IMR-90 (cell line): Measurements from ENCODE around the gene ZCCHC24. TPM values are rescaled to one million over a fixed set of nuclear protein-coding genes. Genes with fewer than 3 reads are reported as not detected.

Experiments used
- ATAC-seq: fragments of 200-7000 bp; cut with Tn5 transposase; 2 replicates; pipeline ENCODE4 v1.9.1; 2020; ENCODE audit warnings: low read depth, mild to moderate bottlenecking, moderate library complexity
- BruUV-seq: library from RNA; stranded (reverse); fragments of 400-500 nt; replicated peaks from 2 replicates; lab custom pipeline; 2021; lab: Mats Ljungman, UMichigan
- CTCF ChIA-PET: fragments of 300-600 bp; formaldehyde crosslinking; extraction: SDS; loops from one replicate; lab custom pipeline; 2021; ENCODE audit warnings: antibody characterized with exemption; lab: Yijun Ruan, JAX
- POLR2A ChIA-PET: fragments of 300-600 bp; sonication (Branson Sonifier 250); formaldehyde crosslinking; loops from one replicate; lab custom pipeline; 2022; ENCODE audit warnings: antibody characterized with exemption; ENCODE audit not compliant: unreplicated experiment; lab: Charles Lee
- DNase-seq: peaks from one replicate; pipeline ENCODE4 v3.0.0; 2013
- H2AFZ ChIP-seq: replicated peaks from 2 replicates; pipeline ENCODE3; 2013; ENCODE audit warnings: low read length, mild to moderate bottlenecking; ENCODE audit not compliant: poor library complexity
- H2AK5ac ChIP-seq: 2 replicates; pipeline ENCODE4 v1.6.1; 2013; ENCODE audit warnings: low read depth, low read length, inconsistent platforms
- H2AK9ac ChIP-seq: replicated peaks from 2 replicates; pipeline ENCODE3; 2013; ENCODE audit warnings: mild to moderate bottlenecking, low read depth, low read length, moderate library complexity; ENCODE audit not compliant: poor library complexity
- H2BK120ac ChIP-seq: 2 replicates; pipeline ENCODE4 v1.6.1; 2013; ENCODE audit warnings: low read depth, low read length, inconsistent platforms
- H2BK15ac ChIP-seq: 3 replicates; pipeline ENCODE4 v1.6.1; 2013; ENCODE audit warnings: low read depth, low read length, inconsistent platforms
- H2BK20ac ChIP-seq: 2 replicates; pipeline ENCODE4 v1.6.1; 2013; ENCODE audit warnings: low read depth, mild to moderate bottlenecking, inconsistent platforms, low read length, moderate library complexity
- H2BK5ac ChIP-seq: 2 replicates; pipeline ENCODE4 v1.6.1; 2013; ENCODE audit warnings: mild to moderate bottlenecking, low read depth, low read length, inconsistent platforms; ENCODE audit not compliant: poor library complexity, severe bottlenecking
- H3K14ac ChIP-seq: replicated peaks from 2 replicates; pipeline ENCODE4 v1.6.1; 2013; ENCODE audit warnings: low read depth, low read length, inconsistent platforms
- H3K18ac ChIP-seq: 2 replicates; pipeline ENCODE4 v1.6.1; 2013; ENCODE audit warnings: low read depth, low read length, control low read depth
- H3K23ac ChIP-seq: 2 replicates; pipeline ENCODE4 v1.6.1; 2013; ENCODE audit warnings: low read depth, low read length, inconsistent platforms
- H3K27ac ChIP-seq: 2 replicates; pipeline ENCODE4 v1.5.1; 2013; ENCODE audit warnings: mild to moderate bottlenecking, control low read depth, low read length; ENCODE audit not compliant: insufficient read depth
- H3K27me3 ChIP-seq: 2 replicates; pipeline ENCODE4 v1.6.1; 2013; ENCODE audit warnings: low read length; ENCODE audit not compliant: control insufficient read depth, insufficient read depth
- H3K36me3 ChIP-seq: 2 replicates; pipeline ENCODE4 v1.6.1; 2013; ENCODE audit warnings: low read length, mixed read lengths; ENCODE audit not compliant: control insufficient read depth, insufficient read depth
- H3K4ac ChIP-seq: 2 replicates; pipeline ENCODE4 v1.6.1; 2013; ENCODE audit warnings: low read depth, low read length, inconsistent platforms
- H3K4me1 ChIP-seq: 2 replicates; pipeline ENCODE4 v1.6.1; 2013; ENCODE audit warnings: low read length, mixed read lengths; ENCODE audit not compliant: control insufficient read depth, insufficient read depth
- H3K4me2 ChIP-seq: 2 replicates; pipeline ENCODE4 v1.6.1; 2013; ENCODE audit warnings: low read depth, mild to moderate bottlenecking, control low read depth, low read length, moderate library complexity
- H3K4me3 ChIP-seq: 2 replicates; pipeline ENCODE4 v1.5.1; 2013; ENCODE audit warnings: low read depth, mild to moderate bottlenecking, control low read depth, low read length, moderate library complexity; ENCODE audit not compliant: insufficient read depth
- H3K56ac ChIP-seq: 2 replicates; pipeline ENCODE4 v1.6.1; 2013; ENCODE audit warnings: low read length, inconsistent platforms; ENCODE audit not compliant: insufficient read depth; ENCODE audit errors: extremely low read depth
- H3K79me1 ChIP-seq, 2 experiments: 2 replicates each; pipeline ENCODE4 v1.6.1; 2013; ENCODE audit warnings: low read length in 2 of 2, inconsistent platforms in 1 of 2, low read depth in 1 of 2
- H3K9ac ChIP-seq: 2 replicates; pipeline ENCODE4 v1.6.1; 2013; ENCODE audit warnings: low read depth, low read length, control low read depth
- H3K9me1 ChIP-seq: 2 replicates; pipeline ENCODE4 v1.6.1; 2013; ENCODE audit warnings: low read length, inconsistent platforms; ENCODE audit not compliant: insufficient read depth
- H3K9me3 ChIP-seq: 2 replicates; pipeline ENCODE4 v1.6.1; 2013; ENCODE audit warnings: low read length; ENCODE audit not compliant: control insufficient read depth, insufficient read depth
- H4K20me1 ChIP-seq: 2 replicates; pipeline ENCODE4 v1.6.1; 2013; ENCODE audit warnings: low read length, inconsistent platforms; ENCODE audit not compliant: insufficient read depth
- H4K5ac ChIP-seq: 2 replicates; pipeline ENCODE4 v1.6.1; 2013; ENCODE audit warnings: mild to moderate bottlenecking, low read depth, low read length, control low read depth
- H4K8ac ChIP-seq, 2 experiments: 2 replicates each; pipeline ENCODE4 v1.6.1; 2013; ENCODE audit warnings: low read depth in 2 of 2, low read length in 2 of 2, control low read depth in 1 of 2, inconsistent platforms in 1 of 2
- H4K91ac ChIP-seq: 2 replicates; pipeline ENCODE4 v1.6.1; 2013; ENCODE audit warnings: low read depth, low read length, inconsistent platforms; ENCODE audit not compliant: insufficient read depth
- CHD1 ChIP-seq: IDR thresholded peaks from 2 replicates; pipeline ENCODE4 v1.6.1; 2012; ENCODE audit warnings: low read depth, low read length, improper control_type of control experiment
- MAFK ChIP-seq: IDR thresholded peaks from 2 replicates; pipeline ENCODE4 v1.6.1; 2012; ENCODE audit warnings: low read depth, low read length, improper control_type of control experiment
- RCOR1 ChIP-seq: IDR thresholded peaks from 2 replicates; pipeline ENCODE4 v1.6.1; 2012; ENCODE audit warnings: mild to moderate bottlenecking, low read length, improper control_type of control experiment; ENCODE audit not compliant: insufficient replicate concordance
- WGBS, 2 experiments: methylation state at CpG; one replicate each; pipeline versions ENCODE4 v1.1.5 to v1.1.7; 2013; ENCODE audit warnings: missing lambda C conversion rate in 2 of 2; ENCODE audit not compliant: insufficient read length in 1 of 2; ENCODE audit errors: extremely low coverage in 2 of 2; 5-methylcytosine and 5-hydroxymethylcytosine counted together
- dilution Hi-C: fragments of 300-500 bp; cut with HindIII; formaldehyde crosslinking; loops from one replicate; pipeline ENCODE4 v1.14.3; 2018; ENCODE audit warnings: low sequenced_read_pairs; ENCODE audit not compliant: unreplicated experiment
- in situ Hi-C: fragments of 300-500 bp; cut with MboI; formaldehyde crosslinking; loops from 3 replicates; pipeline ENCODE4 v1.14.3; 2019; ENCODE audit warnings: low sequenced_read_pairs, inconsistent platforms, mixed read lengths
- intact Hi-C: fragments of 100-400 bp; cut with micrococcal nuclease; formaldehyde crosslinking; loops from 2 replicates; pipeline ENCODE4 v1.10.0; 2022
- polyA plus RNA-seq, 3 experiments: library from polyadenylated mRNA; depleted of rRNA; stranded (reverse); fragments of >200 nt; gene quantifications; 2 replicates each; pipeline ENCODE4 v1.2.3, GENCODE V29; 2012; ENCODE audit warnings: low replicate concordance in 1 of 3
- total RNA-seq: library from RNA; depleted of rRNA; stranded (reverse); fragments of >200 nt; gene quantifications from 2 replicates; pipeline ENCODE4 v1.2.3, GENCODE V29; 2012

ZCCHC24 gene
- total and polyA plus RNA-seq, 2 of the 4 experiments (the other 2 are of a cell fraction), result 15.1 to 25.9 TPM

DNA sequence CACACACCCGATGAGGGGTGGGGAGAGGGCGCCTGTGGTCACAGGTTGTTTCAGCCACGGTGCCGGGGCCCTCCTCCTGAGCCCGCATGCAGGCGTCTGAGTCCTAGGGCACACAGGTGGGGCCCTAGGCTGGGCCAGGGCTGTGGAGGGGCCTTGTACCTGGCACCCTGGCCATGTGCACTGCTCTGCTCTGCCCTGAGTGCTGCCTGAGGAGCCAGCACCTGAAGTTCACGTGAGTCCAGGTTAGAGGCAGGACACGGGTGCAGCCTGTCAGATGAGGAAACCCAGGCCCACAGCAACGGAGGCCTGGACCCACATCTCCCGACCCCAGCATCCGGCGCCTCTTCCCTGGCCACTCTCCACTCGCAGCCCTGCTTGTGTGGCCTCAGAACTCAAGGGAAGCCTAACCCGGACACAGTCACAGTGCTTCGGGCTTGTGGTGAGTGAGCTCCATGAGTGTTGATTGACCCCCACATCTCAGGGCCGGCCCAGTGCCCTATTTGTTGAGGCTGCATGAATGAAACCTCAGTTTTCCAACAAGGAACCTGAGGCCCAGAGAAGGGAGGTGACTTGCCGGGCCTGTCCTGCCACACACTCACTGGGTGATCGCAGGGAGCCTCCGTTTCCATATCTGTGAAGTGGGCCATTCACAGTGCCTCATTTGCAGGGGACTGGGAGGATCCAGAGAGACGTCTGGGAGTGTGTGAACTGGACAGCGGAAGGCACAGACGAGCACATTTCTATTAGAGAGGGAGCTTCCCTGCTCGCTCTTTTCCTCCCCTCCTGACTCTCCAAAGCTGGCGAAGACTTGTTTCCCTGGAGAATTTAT lies 58.6 kb downstream of the ZCCHC24 start (continued):
- TF ChIP-seq RCOR1, result no peak

DNA sequence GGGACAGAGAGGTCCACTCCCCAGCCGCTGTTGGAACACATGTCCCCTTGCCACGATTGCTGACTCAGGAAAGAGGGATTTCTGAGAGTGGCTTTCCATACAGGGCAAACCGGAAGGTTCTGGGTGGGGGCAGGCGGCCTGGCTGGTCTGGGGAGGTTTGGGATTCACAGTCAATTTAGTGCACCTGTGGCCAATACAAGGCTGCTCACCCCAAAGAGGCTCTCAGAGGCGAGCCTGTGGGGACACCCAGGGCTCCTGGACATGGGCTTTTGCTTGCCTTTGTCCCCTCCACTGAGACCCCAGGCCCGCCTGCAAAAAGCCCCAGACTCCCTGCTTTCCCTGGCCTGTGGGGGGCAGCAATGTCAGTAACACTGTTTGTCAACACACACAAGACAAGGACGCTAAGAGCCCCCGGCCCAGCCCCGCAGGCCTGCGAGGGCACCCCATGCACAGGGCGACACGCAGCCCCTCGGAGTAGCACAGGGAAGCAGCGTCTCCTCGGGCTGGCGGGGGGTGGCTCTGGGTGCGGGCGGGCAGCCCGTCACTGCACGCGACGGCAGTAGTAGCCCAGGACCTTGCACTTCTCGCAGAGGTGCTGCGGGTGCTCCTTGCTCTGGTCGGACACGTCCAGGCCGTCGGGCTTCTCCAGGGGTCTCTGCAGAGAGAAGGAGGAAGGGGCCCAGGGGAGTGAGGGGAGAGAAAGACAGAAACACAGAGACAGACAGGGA lies 59.5 kb downstream of the ZCCHC24 start:
- ATAC-seq, result no peak
- CTCF ChIA-PET, result no interaction called here
- dilution Hi-C loops, result no loop called here

More for the DNA sequence above, 59.5 kb downstream of the ZCCHC24 start:
- H3K9me1 ChIP-seq, result 0 out of 2 replicates have a peak, but pooled peaks cover 1% of the 10 kb centered on the region
- no peak overlapping the region for H3K4me3 ChIP-seq
- TF ChIP-seq MAFK (peak; percentile 46), CHD1 (no peak)
- H4K20me1 ChIP-seq, result no peaks in the 10 kb centered on the region
- no peak overlapping the region for H3K4ac ChIP-seq
- H3K56ac ChIP-seq, result no peak overlapping the region
- no peak for DNase-seq
- peaks cover 57% of the 10 kb centered on the region for H3K36me3 ChIP-seq
- H2BK15ac ChIP-seq, result no peak overlapping the region
- 90% methylated on average over 2 of the region's 28 CpGs; no CpG with 5 or more reads in 1 of the 2 experiments for WGBS, 2 experiments
- no peaks in the 10 kb centered on the region for H3K27me3 ChIP-seq
- H4K8ac ChIP-seq, result no peak overlapping the region
- no peak overlapping the region for H3K14ac ChIP-seq
- H3K4me1 ChIP-seq, result peaks cover 14% of the 10 kb centered on the region
- H3K27ac ChIP-seq, result no peak overlapping the region
- no peak overlapping the region for H4K91ac ChIP-seq
- intact Hi-C loops (no loop called here), in situ Hi-C loops (loop anchor here (25.0 kb wide), 1 partner anchor 101 kb away; no protein-coding TSS in a partner anchor)
- POLR2A ChIA-PET, result no interaction called here
- no peaks in the 10 kb centered on the region for H3K9me3 ChIP-seq
- H2BK20ac ChIP-seq, result no peak overlapping the region
- no peak overlapping the region for H3K9ac ChIP-seq
- no peak overlapping the region for H3K18ac ChIP-seq
- H3K79me1 ChIP-seq, result peaks cover 13 to 19% of the 10 kb centered on the region in 2 experiments
- H3K4me2 ChIP-seq, result no peak overlapping the region
- H3K23ac ChIP-seq, result no peak overlapping the region
- H2AK9ac ChIP-seq, result no peak overlapping the region
- no peak overlapping the region for H2AK5ac ChIP-seq
- no peak overlapping the region for H2BK5ac ChIP-seq
- H4K5ac ChIP-seq, result no peak overlapping the region
- no peak overlapping the region for H2BK120ac ChIP-seq
- no peak overlapping the region for H2AFZ ChIP-seq
- BruUV-seq, result no TSS peak
